AML-193 (cell line): ENCODE results near the gene SIGLEC9.
A peak's percentile ranks its signal among the peaks of the same experiment; 100 is the strongest.

Source experiments
- DNase-seq, 2 experiments: peaks; one replicate each; lab custom pipeline; 2025; lab: John Stamatoyannopoulos, UW

SIGLEC9 gene

DNA sequence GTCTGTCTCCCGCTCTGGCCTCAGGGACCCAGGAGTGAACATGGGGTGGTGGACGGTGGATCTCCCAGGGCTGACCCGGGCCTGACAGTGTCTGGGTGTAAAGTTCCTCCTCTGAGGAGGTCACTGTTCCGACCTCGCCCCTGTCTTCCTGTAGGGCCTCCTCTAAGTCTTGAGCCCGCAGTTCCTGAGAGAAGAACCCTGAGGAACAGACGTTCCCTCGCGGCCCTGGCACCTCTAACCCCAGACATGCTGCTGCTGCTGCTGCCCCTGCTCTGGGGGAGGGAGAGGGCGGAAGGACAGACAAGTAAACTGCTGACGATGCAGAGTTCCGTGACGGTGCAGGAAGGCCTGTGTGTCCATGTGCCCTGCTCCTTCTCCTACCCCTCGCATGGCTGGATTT lies at the start of gene SIGLEC9:
Gene SIGLEC9 (plus strand): TSS at position 178 of the 400 bp plus-strand sequence. CDS start 69 bp downstream, at position 247.
- no peak for DNase-seq

DNA sequence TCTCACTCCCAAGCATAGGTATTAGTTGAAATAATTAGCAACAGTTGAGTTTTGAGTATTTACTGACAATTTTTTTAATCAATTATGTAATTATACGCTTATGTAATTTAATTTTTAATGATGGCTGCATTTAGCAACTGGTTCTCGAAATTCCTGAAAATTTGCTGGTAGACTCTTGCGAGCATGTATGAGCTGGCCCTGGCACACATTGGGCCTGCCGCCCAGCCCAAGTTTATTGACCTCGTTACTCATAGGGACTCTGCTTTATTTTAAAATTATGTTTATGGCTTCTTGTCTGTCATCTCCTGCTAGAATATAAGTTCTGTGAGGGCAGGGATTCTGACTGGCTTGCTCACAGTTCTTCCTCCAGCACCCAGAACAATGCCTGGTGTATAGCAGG lies 48.7 kb upstream of the SIGLEC9 start:
- no peak for DNase-seq

DNA sequence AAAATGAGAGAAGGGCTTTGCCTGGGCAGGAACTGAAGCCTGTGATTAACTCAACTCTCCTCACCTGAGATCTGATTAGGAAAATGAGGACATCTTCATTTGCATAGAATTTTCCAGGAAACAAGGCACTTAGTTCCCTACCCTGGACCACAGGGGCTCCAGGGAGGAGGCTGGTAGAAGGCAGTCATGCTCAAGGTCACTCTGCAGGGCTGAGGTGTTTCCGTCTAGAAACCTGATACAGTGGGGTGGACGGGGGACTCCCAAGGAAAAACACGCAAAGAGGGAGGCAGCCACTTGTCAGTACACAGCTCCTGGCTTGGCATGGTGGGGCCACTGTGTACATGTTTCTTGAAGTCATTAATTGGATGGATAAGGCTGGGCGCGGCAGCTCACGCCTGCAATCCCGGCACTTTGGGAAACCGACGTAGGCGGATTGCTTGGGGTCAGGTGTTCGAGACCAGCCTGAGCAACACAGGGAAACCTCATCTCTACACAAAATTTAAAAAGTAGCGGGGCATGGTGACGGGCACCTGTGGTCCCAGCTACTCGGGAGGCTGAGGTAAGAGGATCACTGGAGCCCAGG lies 48.0 kb upstream of the SIGLEC9 start:
- DNase-seq = no peak

DNA sequence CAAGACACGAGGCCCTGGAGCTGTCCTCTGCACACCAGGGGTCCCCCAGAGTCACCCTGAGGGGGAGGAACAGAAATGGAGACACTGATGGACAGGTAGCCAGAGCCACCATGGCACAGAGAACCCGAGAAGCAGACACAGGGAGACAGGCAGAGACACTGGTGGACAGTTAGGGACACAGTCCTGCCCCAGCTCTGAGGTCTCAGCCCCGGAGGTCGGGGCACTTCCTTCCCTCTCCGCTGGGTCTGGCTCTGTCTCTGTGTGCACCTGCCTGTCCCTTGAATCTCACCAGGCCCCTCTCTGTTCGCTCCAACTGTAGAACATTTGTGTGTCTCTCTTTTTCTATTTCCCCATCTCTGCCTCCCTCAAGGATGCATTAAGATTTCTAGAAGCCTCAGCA lies 46.6 kb upstream of the SIGLEC9 start:
- no peak for DNase-seq

DNA sequence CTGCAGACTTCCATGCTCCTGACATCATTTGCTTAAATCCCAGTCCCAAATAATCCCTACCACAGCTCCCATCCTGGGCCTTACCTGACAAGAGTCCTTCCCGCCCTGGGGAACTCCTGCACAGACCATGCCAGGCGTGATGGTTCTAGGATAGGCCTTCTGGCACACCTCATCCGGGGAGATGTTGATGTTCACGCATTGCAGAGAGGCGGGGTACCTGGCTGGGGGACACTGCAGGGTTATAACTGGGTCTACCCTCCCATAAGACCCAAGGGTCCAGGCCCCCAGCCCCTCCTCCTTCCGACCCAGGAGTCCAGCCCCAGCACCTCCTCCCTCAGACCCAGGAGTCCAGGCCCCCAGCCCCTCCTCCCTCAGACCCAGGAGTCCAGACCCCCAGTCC lies 46.0 kb upstream of the SIGLEC9 start:
- DNase-seq = no peak

DNA sequence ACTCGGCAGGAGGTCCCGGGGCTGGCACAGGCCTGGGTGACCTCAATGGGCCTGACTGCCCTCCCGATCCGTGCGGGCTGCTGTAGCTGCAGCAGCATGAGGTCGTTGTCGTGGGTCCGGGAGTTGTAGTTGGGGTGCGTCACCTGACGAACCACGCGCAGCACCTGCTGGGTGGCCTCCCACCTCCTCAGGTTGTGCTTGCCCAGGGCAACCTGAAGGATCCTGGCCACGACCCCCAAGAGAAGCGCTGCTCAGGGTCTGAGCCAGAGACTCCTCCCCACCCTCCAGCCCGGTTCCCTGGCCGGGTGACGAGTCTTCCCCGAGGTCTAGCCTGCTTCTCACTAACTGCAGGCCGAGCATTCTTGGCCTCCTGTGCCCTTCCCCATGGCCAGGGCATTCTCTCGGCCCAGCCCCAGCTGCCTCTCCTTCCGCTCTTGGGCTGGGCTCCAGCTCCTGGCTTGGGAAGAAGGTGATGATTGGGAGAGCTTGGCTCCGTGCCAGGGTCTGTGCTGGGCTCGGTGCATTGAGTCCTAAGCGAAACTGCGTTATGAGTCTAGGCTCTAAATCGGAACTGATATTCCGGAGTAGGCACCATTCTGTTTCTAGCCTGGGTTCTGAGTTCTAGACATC lies 45.1 kb upstream of the SIGLEC9 start:
- DNase-seq = no peak

DNA sequence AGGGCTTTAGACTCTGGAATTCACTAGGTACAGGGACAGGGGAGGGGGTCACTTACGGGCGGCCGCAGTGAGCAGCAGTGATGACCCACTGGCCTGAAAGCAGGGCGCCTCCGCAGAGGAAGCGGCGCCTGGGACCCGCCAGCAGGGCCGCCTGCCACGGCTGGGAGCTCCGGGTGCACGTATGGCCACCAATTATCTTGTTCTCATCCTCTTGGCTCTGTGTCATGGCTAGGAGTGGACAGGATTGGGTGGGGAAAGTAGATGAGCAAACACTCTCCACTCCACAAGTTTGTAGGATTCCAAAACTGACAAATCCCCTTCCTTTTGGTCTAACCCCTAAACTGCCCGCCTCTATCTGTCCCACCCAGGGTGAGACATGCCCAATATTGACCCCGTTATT lies 43.2 kb upstream of the SIGLEC9 start:
- no peak for DNase-seq

DNA sequence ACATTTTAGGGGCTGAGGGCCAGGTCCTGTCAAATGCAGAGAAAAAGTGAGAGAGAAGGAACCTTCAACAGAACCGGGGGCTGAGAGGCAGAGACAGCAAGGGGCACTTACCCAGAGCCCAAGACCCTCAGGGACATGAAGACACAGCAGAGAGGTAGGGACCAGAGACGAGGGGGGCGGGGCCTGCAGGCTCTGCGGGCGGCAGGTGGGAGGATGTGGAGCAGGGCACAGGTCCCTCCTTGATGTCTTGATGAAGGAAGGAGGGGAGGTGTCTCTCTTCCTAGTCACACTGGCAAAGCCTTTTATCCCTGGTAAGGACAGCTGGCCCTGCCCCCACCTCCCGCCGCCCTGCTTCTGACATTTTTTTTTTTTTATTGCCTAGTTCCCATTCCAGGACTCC lies 42.1 kb upstream of the SIGLEC9 start, which contains the start of gene KLK14:
Gene KLK14 (minus strand): TSS at position 277 of the 400 bp plus-strand sequence. CDS start 273 bp downstream, at position 4.
- no peak for DNase-seq

DNA sequence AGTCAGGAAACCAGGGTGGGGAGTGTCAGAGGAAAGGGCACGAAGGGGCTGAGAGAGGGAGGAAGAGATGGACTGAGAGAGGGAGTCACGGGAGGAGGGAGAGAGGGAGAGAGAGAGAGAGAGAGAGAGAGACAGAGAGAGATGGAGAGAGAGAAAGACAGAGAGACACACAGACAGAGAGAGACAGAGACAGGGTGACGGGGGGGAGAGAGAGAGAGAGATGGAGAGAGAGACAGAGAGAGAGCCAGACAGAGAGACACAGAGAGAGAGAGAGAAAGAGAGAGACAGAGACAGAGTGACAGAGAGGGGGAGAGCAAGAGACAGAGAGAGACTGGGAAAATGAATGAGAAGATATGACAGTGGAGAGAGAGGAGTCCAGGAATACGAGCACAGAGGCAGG lies 41.5 kb upstream of the SIGLEC9 start:
- no peak for DNase-seq

DNA sequence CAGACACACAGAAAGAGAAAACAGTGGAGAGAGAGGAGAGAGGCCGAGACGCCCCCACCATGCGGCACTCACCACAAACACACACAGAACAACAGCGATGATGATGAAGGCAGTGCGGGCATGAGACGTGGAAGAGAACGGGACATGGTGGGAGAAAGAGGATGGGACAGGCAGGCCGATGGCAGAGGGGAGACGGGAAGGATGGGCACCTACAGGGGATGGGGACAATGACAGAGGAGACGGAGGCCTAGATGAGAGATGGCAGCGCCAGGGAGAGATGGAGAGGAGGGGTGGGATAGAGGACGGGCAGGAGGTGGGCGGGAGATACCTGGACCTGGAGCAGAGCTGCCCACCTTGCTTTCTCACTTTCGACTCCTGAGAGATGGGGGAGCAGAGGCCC lies 40.9 kb upstream of the SIGLEC9 start:
- DNase-seq = no peak

DNA sequence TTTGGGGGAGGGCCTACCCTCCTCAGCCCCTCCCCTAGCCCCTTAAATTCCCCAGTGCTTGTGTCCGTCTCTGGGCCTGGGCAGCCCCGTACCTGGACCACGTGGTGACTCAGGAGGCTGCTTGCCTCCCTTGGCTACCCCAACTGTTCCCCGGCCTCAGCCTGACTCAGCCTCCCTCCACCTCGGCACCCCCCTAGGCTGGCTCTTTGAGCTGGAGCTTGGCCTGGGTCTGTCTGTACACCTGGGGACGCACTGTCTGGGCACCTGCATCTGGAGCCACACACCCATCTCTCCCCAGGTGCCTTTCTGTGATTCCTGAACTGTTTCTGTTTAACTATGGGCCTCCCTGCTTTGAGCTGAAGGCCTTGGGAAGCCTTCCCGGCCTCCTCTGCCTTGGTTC lies 40.2 kb upstream of the SIGLEC9 start:
- no peak for DNase-seq

DNA sequence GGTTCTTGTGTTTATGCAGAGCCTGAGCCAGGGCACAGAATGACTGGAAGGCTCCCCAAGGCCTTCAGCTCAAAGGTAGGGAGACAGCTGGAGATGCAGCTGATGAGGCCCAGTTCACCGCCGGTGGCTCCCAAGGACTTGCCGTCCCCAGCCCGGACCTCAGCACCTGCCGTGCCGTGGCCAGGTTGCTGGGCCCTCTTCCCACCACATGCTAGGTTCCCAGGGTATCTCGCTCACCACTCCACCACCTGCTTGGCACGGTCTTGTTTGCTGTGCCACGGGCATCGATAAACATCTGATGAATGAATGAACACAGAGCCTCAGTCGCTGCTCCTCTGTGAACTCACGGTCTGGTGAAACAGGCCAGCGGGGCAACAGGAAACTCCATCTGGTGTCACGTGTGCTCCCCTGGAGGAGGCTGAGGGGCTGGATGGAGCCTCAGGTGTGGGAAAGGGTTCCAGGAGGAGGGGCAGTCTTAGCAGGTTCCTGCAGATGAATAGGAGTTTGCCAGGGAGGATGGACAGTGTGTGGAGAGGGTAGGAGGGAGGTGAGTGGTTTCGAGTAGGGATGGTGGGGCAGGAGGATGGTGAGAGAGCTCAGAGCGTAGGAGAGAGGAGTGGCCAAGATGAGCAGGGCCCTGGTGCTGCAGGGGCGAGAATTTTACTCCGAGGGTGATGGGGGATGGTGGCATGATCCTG lies 38.4 kb upstream of the SIGLEC9 start:
- no peak for DNase-seq

DNA sequence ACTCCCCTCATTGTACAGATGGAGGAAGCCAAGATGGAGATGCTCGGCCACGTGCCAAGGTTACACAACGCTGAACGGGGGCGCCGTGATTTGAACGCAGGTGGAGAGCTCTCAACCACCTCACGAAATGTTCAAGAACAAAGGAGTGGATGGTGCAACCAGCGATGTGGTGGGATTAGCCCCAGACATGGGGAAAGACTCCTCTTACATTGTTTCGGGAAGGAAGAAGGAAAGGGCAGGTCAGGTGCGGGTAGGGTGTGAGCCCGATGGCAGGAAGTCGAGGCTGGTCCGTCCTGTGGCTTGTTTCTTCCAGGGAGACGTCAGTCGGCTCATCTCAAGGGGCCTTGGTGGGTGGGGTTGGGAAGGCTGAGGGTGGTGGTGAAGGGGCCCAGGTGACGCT lies 34.9 kb upstream of the SIGLEC9 start:
- DNase-seq = no peak

DNA sequence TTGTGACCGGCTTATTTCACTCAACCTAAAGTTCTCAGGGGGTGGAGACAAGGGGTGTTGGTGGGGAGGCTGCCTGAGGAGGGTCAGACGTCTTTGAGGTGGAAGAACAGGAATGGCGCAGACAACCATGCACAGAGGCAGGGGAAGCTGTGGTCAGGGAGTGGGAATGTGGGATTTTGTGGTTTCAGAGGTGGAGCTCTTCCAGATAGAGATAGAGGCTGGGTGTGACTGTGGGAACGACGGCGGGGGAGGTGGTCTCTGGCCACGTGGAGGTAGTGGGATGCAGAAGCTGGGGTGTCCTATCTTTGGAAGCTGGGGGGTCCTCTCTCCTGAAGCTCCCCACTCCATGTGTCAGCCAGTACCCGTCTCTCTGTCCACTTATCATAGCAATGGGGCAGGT lies 34.2 kb upstream of the SIGLEC9 start:
- no peak for DNase-seq

DNA sequence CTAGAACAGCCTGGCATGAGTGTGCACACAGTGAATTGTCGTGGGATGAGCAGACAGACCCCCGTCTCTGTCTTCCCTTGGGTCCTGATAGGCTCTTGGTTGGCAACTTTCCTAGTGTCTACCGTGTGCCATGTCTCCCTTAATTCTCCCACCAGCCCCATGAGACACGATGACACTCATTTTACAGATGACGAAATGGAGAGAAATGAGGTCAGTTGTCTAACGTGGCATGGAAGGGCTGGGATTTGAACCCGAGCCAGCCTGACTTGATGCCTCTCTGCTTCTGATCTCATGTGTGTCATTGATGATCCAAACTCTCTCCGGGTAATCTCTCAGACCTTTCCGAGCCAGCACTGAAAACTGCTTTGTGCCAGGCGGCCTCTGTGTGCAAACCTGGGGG lies 33.6 kb upstream of the SIGLEC9 start:
- no peak for DNase-seq

DNA sequence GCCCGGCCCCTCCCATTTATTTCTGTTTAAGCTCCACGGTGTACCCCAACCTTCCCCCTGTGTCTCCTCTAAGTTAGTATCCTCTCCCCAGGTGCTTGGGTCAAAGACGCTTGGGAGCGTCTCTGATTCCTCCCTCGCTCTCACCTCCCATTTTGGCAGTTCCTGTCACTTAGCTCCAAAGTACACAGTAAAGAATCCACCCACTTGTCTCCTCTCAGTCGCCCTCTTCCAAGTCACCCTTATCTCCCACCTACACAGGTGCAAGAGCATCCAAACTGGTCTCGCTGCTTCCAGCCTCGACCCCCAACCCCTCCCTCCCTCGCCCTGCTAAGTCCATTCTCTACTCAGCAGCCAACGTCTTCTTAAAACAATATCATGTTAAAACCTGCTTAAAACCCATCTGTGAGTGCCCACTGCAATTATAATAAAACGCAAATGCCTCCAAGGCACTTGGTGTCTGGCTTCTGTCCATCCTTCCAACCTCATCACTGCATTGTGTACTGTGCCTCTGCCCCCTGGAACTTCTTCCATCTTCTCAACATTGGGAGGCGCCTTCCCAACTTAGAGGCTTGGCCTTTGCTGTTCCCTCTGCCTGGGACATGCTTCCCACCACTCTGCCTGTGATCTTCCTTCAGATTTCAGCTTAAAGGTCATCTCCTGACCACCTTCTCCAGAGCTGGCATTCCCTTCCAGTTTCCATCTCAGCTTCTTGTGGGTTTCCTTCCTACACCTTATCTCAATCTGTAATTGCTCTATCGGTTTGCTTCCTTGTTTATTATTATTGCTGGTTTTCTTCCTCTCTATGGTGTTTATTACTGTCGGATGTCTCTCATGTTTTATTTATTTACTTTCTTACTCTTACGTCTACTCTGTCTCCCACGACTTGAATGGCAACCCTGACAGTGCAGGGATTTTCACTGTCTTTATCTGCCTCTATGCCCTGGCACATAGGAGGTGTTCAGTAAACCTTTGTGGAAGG lies 32.5 kb upstream of the SIGLEC9 start:
- no peak for DNase-seq

DNA sequence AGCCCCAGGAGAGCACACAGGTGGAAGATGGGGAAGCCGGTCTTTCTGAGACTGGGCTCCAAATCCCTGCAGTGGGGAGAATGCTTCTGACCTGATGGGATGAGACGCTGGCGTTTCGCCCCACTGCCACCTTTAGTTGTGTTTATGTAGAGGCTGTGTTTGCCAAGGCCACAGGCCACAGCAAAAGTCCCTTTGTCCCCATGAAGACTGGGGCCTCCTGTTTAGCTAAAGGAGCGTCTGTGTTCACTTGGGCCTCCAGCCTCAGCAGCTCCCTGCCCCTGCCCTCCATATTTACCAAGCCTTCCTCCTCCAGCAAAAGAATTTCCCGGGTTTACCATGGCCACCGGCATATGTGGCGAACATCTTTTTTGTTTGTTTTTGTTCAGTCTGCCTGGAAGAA lies 31.6 kb upstream of the SIGLEC9 start:
- no peak for DNase-seq

DNA sequence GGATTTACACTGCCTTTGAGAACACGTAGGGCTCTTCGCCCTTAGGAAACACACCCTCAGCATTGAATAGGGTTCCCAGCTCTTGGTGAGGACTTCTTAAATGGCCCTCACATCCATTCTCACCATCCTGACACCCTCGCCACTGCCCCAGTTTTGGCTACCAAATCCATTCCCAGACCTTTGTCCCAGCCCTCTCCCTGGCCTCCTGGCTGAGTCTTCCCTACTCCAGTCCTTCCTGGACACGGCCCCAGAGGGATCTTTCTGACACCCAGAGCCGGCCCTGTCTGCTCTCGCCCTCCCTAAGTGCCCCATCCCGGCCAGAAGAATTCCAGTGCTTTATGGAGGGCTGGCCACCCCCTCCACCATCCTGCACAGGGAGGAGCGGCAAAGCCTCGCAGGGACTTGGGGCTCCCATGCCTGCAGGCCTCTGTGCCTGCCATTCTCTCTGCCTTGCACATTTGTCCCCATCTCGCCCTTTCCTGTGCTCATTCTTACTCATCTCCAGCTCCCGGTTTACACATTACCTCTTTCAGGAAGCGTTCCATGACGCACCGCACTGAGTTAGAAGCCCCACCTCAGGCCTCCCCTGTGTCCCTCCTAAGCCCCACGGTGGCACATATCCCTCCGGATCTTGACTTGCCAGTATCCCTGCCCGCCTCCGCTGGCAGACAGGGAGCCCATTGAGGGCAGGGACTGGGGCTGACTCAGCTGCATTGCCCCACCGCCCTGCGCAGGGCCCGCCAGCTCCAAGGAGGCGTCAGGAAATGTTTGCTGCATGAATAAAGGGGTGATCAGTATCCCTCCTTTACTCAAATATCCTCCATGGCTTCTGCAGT lies 31.0 kb upstream of the SIGLEC9 start:
- no peak for DNase-seq

DNA sequence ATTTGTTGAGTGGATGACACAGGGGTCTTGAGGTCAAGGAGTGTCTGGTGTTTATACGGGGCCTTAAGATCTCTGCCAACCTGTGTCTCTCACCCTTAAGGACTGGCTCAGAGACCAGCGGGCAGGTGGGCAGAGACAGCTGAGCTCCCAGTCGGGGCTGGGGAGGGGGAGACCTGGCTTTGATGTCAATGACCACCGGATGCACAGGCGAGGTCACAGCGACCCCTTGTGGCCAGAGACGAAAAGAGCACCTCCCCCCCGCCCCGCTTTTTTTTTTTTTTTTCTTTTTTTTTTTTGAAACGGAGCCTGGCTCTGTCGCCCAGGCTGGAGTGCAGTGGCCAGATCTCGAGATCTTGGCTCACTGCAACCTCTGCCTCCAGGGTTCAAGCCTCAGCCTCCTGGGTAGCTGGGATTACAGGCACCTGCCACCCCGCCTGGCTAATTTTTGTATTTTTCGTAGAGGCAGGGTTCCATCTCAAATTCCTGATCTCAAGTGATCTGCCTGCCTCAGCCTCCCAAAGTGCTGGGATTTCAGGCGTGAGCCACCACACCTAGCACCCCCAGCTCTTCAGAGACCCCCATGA lies 29.9 kb upstream of the SIGLEC9 start:
- no peak for DNase-seq

DNA sequence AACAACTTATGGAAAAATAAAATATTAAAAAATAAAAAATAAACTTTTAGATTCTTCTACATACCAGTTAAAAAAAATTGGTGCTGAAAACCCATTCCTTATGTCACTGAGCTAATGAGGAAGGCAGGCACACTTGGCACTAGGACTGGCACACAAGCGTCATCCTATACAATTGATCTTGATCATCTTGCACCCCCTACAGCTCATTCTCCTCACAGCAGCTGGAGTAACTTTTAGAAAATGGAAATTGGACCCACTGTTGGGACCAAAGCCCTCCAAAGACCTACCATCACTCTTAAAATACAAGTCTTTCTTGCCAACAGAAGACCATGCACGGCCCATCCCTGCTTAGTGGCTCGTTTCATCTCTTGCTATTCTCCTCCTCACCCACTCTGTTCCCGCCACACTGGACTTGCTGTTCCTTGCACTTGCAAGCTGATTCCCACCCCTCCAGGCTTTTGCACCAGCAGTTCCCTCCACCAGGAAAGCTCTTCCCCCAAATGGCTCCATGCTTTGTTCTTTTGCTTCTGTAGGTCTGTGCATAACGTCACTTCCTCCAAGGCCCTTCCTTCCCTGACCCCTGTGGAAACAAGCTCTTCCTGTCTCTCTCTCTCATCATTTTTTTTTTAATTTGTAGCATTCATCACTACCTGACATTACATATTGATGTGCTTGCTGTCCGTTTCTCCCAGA lies 28.1 kb upstream of the SIGLEC9 start:
- DNase-seq = peak; percentile 7 to 11
